MG63 (cell line): ENCODE measurements around the gene AFAP1. TPM values are rescaled to one million over a fixed set of nuclear protein-coding genes. Genes with fewer than 3 reads are reported as not detected.
A peak's percentile ranks its signal among the peaks of the same experiment; 100 is the strongest.

Experiments
- DNase-seq: peaks from one replicate; pipeline ENCODE4 v3.0.0-alpha.2; 2020
- H3K27me3 ChIP-seq: fragments of 250-450 bp; sonication (Bioruptor Pico); 2 replicates; pipeline ENCODE4 v1.5.1; 2020; ENCODE audit warnings: mild to moderate bottlenecking, moderate library complexity
- H3K36me3 ChIP-seq: fragments of 250-450 bp; sonication (Bioruptor Pico); 2 replicates; pipeline ENCODE4 v1.5.1; 2020; ENCODE audit warnings: mild to moderate bottlenecking, moderate library complexity
- H3K4me3 ChIP-seq: fragments of 250-450 bp; sonication (Bioruptor Pico); 2 replicates; pipeline ENCODE4 v1.5.1; 2020; ENCODE audit warnings: mild to moderate bottlenecking, moderate library complexity
- H3K9me3 ChIP-seq: fragments of 250-450 bp; sonication (Bioruptor Pico); 2 replicates; pipeline ENCODE4 v1.5.1; 2020; ENCODE audit warnings: mild to moderate bottlenecking, moderate library complexity
- total RNA-seq: library from RNA; depleted of rRNA; stranded (reverse); fragments of >200 nt; shearing (Covaris generic); gene quantifications from 2 replicates; pipeline ENCODE4 v1.2.3, GENCODE V29; 2014; ENCODE audit warnings: low replicate concordance

Gene AFAP1
- total RNA-seq, 1 experiment from 2014 or later = 30.0 TPM

- no peak for DNase-seq
- H3K27me3 ChIP-seq = no peaks in the 10 kb centered on the region
- no peak overlapping the region for H3K4me3 ChIP-seq
- H3K36me3 ChIP-seq = peaks cover 29% of the 10 kb centered on the region
- H3K9me3 ChIP-seq = no peaks in the 10 kb centered on the region
Measured at GRCh38 chr4:7790023-7790422, 149.6 kb downstream of the AFAP1 start.

- DNase-seq = no peak
- H3K4me3 ChIP-seq = no peak overlapping the region
- H3K27me3 ChIP-seq = no peaks in the 10 kb centered on the region
- H3K36me3 ChIP-seq = peaks cover 30% of the 10 kb centered on the region
- no peaks in the 10 kb centered on the region for H3K9me3 ChIP-seq
Measured at GRCh38 chr4:7788694-7789425, 150.8 kb downstream of the AFAP1 start.

GRCh38 chr4:7788193-7788592 lies 151.5 kb downstream of the AFAP1 start:
- peaks cover 23% of the 10 kb centered on the region for H3K36me3 ChIP-seq

GRCh38 chr4:7787681-7788141 lies 151.9 kb downstream of the AFAP1 start:
- Histone ChIP-seq H3K9me3 (no peaks in the 10 kb centered on the region), H3K36me3 (peaks cover 22% of the 10 kb centered on the region), H3K4me3 (no peak overlapping the region), H3K27me3 (no peaks in the 10 kb centered on the region)
- no peak for DNase-seq

More at GRCh38 chr4:7788193-7788592, 151.5 kb downstream of the AFAP1 start:
- H3K4me3 ChIP-seq = no peak overlapping the region
- no peaks in the 10 kb centered on the region for H3K27me3 ChIP-seq
- no peaks in the 10 kb centered on the region for H3K9me3 ChIP-seq
- no peak for DNase-seq

GRCh38 chr4:7787067-7787466 lies 152.6 kb downstream of the AFAP1 start:
- H3K9me3 ChIP-seq = no peaks in the 10 kb centered on the region
- no peak overlapping the region for H3K4me3 ChIP-seq
- DNase-seq = no peak
- peaks cover 26% of the 10 kb centered on the region for H3K36me3 ChIP-seq
- no peaks in the 10 kb centered on the region for H3K27me3 ChIP-seq

- H3K36me3 ChIP-seq = peaks cover 29% of the 10 kb centered on the region
- H3K27me3 ChIP-seq = no peaks in the 10 kb centered on the region
- no peak for DNase-seq
- no peaks in the 10 kb centered on the region for H3K9me3 ChIP-seq
- no peak overlapping the region for H3K4me3 ChIP-seq
Measured at GRCh38 chr4:7786517-7786916, 153.1 kb downstream of the AFAP1 start.

GRCh38 chr4:7786040-7786439 lies 153.6 kb downstream of the AFAP1 start:
- peaks cover 30% of the 10 kb centered on the region for H3K36me3 ChIP-seq
- no peaks in the 10 kb centered on the region for H3K27me3 ChIP-seq
- no peak for DNase-seq
- no peaks in the 10 kb centered on the region for H3K9me3 ChIP-seq
- no peak overlapping the region for H3K4me3 ChIP-seq

- Histone ChIP-seq H3K9me3 (no peaks in the 10 kb centered on the region), H3K36me3 (peaks cover 27% of the 10 kb centered on the region), H3K4me3 (no peak overlapping the region), H3K27me3 (no peaks in the 10 kb centered on the region)
- peak; percentile 10 for DNase-seq
Measured at GRCh38 chr4:7785017-7785416, 154.6 kb downstream of the AFAP1 start.

- Histone ChIP-seq H3K4me3 (no peak overlapping the region), H3K27me3 (no peaks in the 10 kb centered on the region), H3K9me3 (no peaks in the 10 kb centered on the region), H3K36me3 (peaks cover 30% of the 10 kb centered on the region)
- DNase-seq = no peak
Measured at GRCh38 chr4:7784131-7784870, 155.4 kb downstream of the AFAP1 start.

GRCh38 chr4:7783541-7783940 lies 156.1 kb downstream of the AFAP1 start:
- H3K4me3 ChIP-seq = no peak overlapping the region
- H3K36me3 ChIP-seq = peaks cover 32% of the 10 kb centered on the region
- no peak for DNase-seq
- H3K9me3 ChIP-seq = no peaks in the 10 kb centered on the region
- H3K27me3 ChIP-seq = no peaks in the 10 kb centered on the region

GRCh38 chr4:7782783-7783182 lies 156.9 kb downstream of the AFAP1 start:
- no peak overlapping the region for H3K4me3 ChIP-seq
- H3K36me3 ChIP-seq = peaks cover 38% of the 10 kb centered on the region
- DNase-seq = no peak
- H3K27me3 ChIP-seq = no peaks in the 10 kb centered on the region
- no peaks in the 10 kb centered on the region for H3K9me3 ChIP-seq

GRCh38 chr4:7781993-7782392 lies 157.7 kb downstream of the AFAP1 start:
- H3K27me3 ChIP-seq = no peaks in the 10 kb centered on the region
- DNase-seq = no peak
- peaks cover 37% of the 10 kb centered on the region for H3K36me3 ChIP-seq

GRCh38 chr4:7781366-7781765 lies 158.3 kb downstream of the AFAP1 start:
- Histone ChIP-seq H3K4me3 (no peak overlapping the region), H3K36me3 (peaks cover 34% of the 10 kb centered on the region), H3K9me3 (no peaks in the 10 kb centered on the region), H3K27me3 (no peaks in the 10 kb centered on the region)
- no peak for DNase-seq

More at GRCh38 chr4:7781993-7782392, 157.7 kb downstream of the AFAP1 start:
- Histone ChIP-seq H3K4me3 (no peak overlapping the region), H3K9me3 (no peaks in the 10 kb centered on the region)

GRCh38 chr4:7780751-7781348 lies 158.8 kb downstream of the AFAP1 start:
- DNase-seq = no peak
- Histone ChIP-seq H3K9me3 (no peaks in the 10 kb centered on the region), H3K4me3 (no peak overlapping the region), H3K27me3 (no peaks in the 10 kb centered on the region), H3K36me3 (peaks cover 34% of the 10 kb centered on the region)

- peaks cover 31% of the 10 kb centered on the region for H3K36me3 ChIP-seq
- H3K4me3 ChIP-seq = no peak overlapping the region
- no peaks in the 10 kb centered on the region for H3K27me3 ChIP-seq
- no peak for DNase-seq
- no peaks in the 10 kb centered on the region for H3K9me3 ChIP-seq
Measured at GRCh38 chr4:7779432-7779768, 160.3 kb downstream of the AFAP1 start.

GRCh38 chr4:7778510-7779431 lies 160.9 kb downstream of the AFAP1 start:
- no peak for DNase-seq
- Histone ChIP-seq H3K4me3 (no peak overlapping the region), H3K9me3 (no peaks in the 10 kb centered on the region), H3K36me3 (peaks cover 28% of the 10 kb centered on the region), H3K27me3 (no peaks in the 10 kb centered on the region)
